Measurements from ENCODE around the gene MYO9B. TPM values are rescaled to one million over a fixed set of nuclear protein-coding genes. Genes with fewer than 3 reads are reported as not detected.

The MYO9B gene
- total and polyA plus RNA-seq, 10 donors: 70.5 to 329 (median 256) TPM

DNA sequence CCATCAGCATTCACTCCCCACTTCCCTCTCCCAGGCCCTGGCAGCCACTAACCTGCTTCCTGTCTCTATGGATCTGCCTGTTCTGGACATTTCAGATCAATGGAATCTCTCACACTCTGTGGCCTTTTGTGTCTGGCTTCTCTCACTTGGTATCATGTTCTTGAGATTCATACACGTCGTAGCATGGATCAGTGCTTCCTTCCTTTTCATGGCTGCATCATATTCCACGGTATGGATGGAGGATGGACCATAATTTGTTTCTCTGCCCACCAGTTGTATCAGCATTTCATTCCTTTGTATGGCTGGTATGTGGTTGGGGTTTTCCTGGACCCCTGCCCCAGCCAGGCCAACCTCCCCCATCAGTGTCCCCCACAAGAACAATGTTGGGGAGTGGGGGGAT lies 36.2 kb downstream of the MYO9B start:
- intact Hi-C loops (cut with DNase I; ENCODE audit: low total_unique reads): no loop called here

DNA sequence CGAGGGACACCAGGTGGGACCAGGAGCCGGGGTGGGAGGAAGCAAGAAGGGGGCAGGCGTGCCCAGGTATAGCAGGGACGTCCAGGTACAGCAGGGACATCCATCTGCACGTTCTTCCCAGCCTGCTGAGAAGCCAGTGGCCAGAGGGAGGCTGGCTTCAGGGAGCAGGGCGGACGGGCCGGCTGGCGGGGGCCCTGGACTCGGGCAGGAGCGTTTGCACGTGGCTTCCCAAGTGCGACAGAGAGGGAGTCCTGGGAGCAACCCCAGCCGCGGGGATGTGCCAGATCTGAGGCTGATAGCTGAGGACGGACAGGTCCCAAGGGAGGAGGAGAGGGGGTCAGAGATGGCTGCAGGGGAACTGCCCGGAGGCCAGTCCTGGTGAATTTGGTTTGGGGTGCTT lies 36.7 kb downstream of the MYO9B start:
- intact Hi-C loops (cut with DNase I; ENCODE audit: low total_unique reads): no loop called here
- no peaks in the 10 kb centered on the region for H3K9me3 ChIP-seq
- H3K36me3 ChIP-seq: peaks cover 0 to 97% (median 9%) of the 10 kb centered on the region in 6 donors
- no peak for TF ChIP-seq POLR2A (IDR thresholded peaks at IDR 0.05)
- TF ChIP-seq, protein P1, sequence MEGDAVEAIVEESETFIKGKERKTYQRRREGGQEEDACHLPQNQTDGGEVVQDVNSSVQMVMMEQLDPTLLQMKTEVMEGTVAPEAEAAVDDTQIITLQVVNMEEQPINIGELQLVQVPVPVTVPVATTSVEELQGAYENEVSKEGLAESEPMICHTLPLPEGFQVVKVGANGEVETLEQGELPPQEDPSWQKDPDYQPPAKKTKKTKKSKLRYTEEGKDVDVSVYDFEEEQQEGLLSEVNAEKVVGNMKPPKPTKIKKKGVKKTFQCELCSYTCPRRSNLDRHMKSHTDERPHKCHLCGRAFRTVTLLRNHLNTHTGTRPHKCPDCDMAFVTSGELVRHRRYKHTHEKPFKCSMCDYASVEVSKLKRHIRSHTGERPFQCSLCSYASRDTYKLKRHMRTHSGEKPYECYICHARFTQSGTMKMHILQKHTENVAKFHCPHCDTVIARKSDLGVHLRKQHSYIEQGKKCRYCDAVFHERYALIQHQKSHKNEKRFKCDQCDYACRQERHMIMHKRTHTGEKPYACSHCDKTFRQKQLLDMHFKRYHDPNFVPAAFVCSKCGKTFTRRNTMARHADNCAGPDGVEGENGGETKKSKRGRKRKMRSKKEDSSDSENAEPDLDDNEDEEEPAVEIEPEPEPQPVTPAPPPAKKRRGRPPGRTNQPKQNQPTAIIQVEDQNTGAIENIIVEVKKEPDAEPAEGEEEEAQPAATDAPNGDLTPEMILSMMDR (IDR thresholded peaks at IDR 0.05 in 8 of 11, conservative IDR thresholded peaks at IDR 0.05 in 3 of 11): no peak
- TF ChIP-seq POLR2AphosphoS5 (IDR thresholded peaks at IDR 0.05): peak in 1 of 3 donors; percentile 12
- WGBS, 5 donors: 83 to 89% (median 87%) methylated on average over 17 of the region's 17 CpGs
- H3K27ac ChIP-seq: peak overlapping the region; percentile 19 to 93 (median 80)
- H3K4me3 ChIP-seq: peak overlapping the region in 1 of 8 donors; percentile 48
- H3K27me3 ChIP-seq (replicated peaks in 1 of 7): no peaks in the 10 kb centered on the region
- peaks cover 40 to 100% (median 90%) of the 10 kb centered on the region in 6 donors for H3K4me1 ChIP-seq
- no peak for DNase-seq

More for the DNA sequence above, 36.2 kb downstream of the MYO9B start:
- no peak for DNase-seq
- H3K4me1 ChIP-seq: peaks cover 45 to 100% (median 90%) of the 10 kb centered on the region in 6 donors
- no peaks in the 10 kb centered on the region for H3K27me3 ChIP-seq (replicated peaks in 1 of 7)
- peak overlapping the region; percentile 19 to 93 (median 80) for H3K27ac ChIP-seq
- H3K9me3 ChIP-seq: no peaks in the 10 kb centered on the region
- peaks cover 0 to 98% (median 9%) of the 10 kb centered on the region in 6 donors for H3K36me3 ChIP-seq
- WGBS, 5 donors: 69 to 94% (median 90%) methylated on average over 3 of the region's 3 CpGs
- peak overlapping the region in 1 of 8 donors; percentile 48 for H3K4me3 ChIP-seq
- TF ChIP-seq, protein P1 (IDR thresholded peaks at IDR 0.05 in 8 of 11, conservative IDR thresholded peaks at IDR 0.05 in 3 of 11): no peak
- TF ChIP-seq POLR2A (IDR thresholded peaks at IDR 0.05) (no peak), POLR2AphosphoS5 (IDR thresholded peaks at IDR 0.05) (no peak)

DNA sequence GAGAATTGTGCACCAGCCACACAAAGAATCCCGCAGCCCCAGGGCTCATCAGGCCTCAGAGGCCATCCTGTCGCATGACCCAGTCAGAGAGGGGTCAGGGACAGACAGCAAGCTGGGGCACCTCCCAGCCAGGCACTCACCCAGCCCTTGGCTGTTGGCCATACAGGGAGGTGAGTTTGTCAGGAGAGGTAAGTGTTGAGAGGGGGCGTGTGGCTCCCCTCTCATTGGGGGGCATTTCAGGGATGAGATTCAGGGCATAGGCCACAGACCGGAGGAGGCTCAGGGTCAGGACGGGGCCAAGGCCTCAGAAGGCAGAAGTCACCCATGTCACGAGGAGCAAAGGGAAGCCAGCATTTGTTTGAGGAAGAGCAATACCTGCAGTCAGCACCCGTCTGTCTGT lies 37.1 kb downstream of the MYO9B start:
- H3K9me3 ChIP-seq: no peaks in the 10 kb centered on the region
- peaks cover 40 to 100% (median 89%) of the 10 kb centered on the region in 6 donors for H3K4me1 ChIP-seq
- peak overlapping the region in 7 of 8 donors; percentile 69 to 93 (median 84) for H3K27ac ChIP-seq
- intact Hi-C loops (cut with DNase I; ENCODE audit: low total_unique reads): no loop called here
- TF ChIP-seq POLR2AphosphoS5 (IDR thresholded peaks at IDR 0.05) (peak; percentile 32 to 51 (median 35)), POLR2A (IDR thresholded peaks at IDR 0.05) (no peak)
- TF ChIP-seq, protein P1 (IDR thresholded peaks at IDR 0.05 in 8 of 11, conservative IDR thresholded peaks at IDR 0.05 in 3 of 11): no peak
- DNase-seq: no peak
- WGBS, 5 donors: 53 to 73% (median 57%) methylated on average over 7 of the region's 7 CpGs
- H3K4me3 ChIP-seq: peak overlapping the region in 1 of 8 donors; percentile 48
- no peaks in the 10 kb centered on the region for H3K27me3 ChIP-seq (replicated peaks in 1 of 7)
- peaks cover 0 to 97% (median 9%) of the 10 kb centered on the region in 6 donors for H3K36me3 ChIP-seq

DNA sequence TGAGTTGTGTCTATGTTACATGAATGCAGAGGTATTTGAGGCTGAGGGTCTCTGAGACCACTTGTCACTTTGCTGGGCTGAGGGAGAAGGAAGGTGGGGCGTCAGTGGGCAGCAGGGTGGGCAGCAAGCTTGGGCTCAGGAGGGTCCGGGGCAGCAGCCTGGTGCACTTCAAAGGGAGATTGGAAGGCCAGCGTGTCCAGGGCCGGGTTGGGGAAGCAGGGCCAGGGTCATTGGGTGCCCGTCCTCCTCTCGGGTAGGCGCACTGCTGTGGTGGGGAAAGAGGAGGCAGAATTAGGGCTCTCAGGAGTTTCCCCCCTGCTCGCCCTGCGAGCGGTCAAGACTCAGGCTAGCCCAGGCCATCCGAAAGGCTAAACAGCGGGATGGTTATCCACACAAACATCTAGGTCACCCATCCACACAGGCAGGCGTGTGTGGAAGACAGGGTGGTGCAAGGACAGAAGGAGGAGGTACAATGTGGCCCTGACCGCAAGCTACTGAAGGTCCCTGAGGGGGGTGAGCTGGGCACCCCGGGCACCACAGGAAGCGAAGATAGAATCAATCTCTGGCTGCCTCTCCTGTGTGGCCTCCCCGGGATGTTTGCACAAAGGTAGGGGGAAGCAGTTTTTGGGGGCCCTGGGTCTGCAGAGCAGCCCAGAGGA lies 37.7 kb downstream of the MYO9B start:
- intact Hi-C loops (cut with DNase I; ENCODE audit: low total_unique reads): no loop called here
- DNase-seq: no peak
- TF ChIP-seq POLR2AphosphoS5 (IDR thresholded peaks at IDR 0.05): peak in 1 of 3 donors; percentile 6
- no peak for TF ChIP-seq POLR2A (IDR thresholded peaks at IDR 0.05)
- Histone ChIP-seq H3K4me3 (peak overlapping the region in 1 of 8 donors; percentile 48), H3K4me1 (peaks cover 34 to 100% (median 85%) of the 10 kb centered on the region in 6 donors), H3K27ac (peak overlapping the region in 7 of 8 donors; percentile 69 to 93 (median 84)), H3K36me3 (peaks cover 0 to 94% (median 11%) of the 10 kb centered on the region in 6 donors), H3K27me3 (replicated peaks in 1 of 7) (no peaks in the 10 kb centered on the region), H3K9me3 (no peaks in the 10 kb centered on the region)
- 66 to 78% (median 71%) methylated on average over 17 of the region's 17 CpGs for WGBS, 5 donors

All from spleen (tissue), 11 donors.